ENCODE data around the gene KCNH4.

The KCNH4 gene

DNA sequence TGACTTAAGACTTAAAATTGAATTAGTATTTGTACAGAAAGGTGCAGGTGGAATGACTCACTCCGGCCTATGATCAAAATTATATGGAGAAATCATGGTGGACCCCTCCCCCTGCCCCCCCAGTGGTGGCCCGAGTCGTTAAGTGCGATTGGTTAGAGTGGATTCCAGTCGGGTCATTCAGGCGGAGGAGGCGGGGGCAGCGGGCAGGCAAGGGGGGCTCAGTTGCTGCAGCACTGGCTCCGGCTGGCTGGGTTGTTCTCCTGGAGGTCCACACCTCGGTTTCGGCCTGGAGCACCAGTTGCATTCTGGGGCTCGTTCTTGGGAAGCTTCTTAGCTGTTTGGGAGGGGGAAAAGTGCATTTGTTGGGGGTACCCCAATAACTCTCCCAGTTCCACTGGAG, 55.4 kb downstream of the KCNH4 start:
- Histone ChIP-seq H3K36me3 (ENCODE audit: insufficient read depth, low read length) (peaks cover 17% of the 10 kb centered on the region; the same call in 1 of the 2 replicates), H3K79me2 (ENCODE audit: control insufficient read depth, insufficient read depth, low read length, unreplicated experiment) (peaks cover 9% of the 10 kb centered on the region), H3K27me3 (ENCODE audit: insufficient read depth, low read length) (no peaks in the 10 kb centered on the region), H3K4me3 (ENCODE audit: low read depth, low read length) (no peak overlapping the region), H3K27ac (ENCODE audit: low read depth, low read length) (no peak overlapping the region), H3K4me1 (ENCODE audit: control insufficient read depth, insufficient read depth, low read length, unreplicated experiment) (peaks cover 5% of the 10 kb centered on the region), H2AFZ (ENCODE audit: low read length, unreplicated experiment) (no peak overlapping the region)

DNA sequence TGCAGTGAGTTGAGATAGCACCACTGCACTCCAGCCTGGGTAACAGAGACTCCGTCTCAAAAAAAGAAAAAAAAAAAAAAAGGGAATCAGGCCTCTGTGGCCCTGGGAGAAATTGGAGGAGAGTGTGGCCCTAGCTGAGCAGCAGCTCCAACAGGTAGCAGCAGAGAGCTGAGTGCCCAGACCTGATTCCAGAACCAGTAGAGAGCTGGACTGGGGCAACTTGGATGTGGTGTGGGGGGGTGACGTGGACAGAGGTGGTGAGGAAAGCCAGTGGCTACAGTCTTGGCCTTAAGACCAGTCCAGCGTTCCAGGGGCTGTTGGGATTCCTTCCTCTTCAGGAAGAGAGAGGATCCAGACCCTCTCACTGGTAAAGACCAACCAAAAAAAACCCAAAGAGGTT, 56.7 kb downstream of the KCNH4 start:
- H3K27me3 ChIP-seq (ENCODE audit: insufficient read depth, low read length) = no peaks in the 10 kb centered on the region
- peaks cover 9% of the 10 kb centered on the region for H3K4me1 ChIP-seq (ENCODE audit: control insufficient read depth, insufficient read depth, low read length, unreplicated experiment)
- H3K4me3 ChIP-seq (ENCODE audit: low read depth, low read length) = no peak overlapping the region
- H3K36me3 ChIP-seq (ENCODE audit: insufficient read depth, low read length) = peaks cover 6% of the 10 kb centered on the region; the same call in 1 of the 2 replicates
- no peaks in the 10 kb centered on the region for H3K79me2 ChIP-seq (ENCODE audit: control insufficient read depth, insufficient read depth, low read length, unreplicated experiment)
- no peak overlapping the region for H3K27ac ChIP-seq (ENCODE audit: low read depth, low read length)
- no peak overlapping the region for H2AFZ ChIP-seq (ENCODE audit: low read length, unreplicated experiment)

- no peak within 1 kb of the TSS for H2AFZ ChIP-seq (ENCODE audit: low read length, unreplicated experiment)
- H3K27me3 ChIP-seq (ENCODE audit: insufficient read depth, low read length) = no peaks in the 10 kb centered on the region
- no peaks in the 10 kb centered on the region for H3K79me2 ChIP-seq (ENCODE audit: control insufficient read depth, insufficient read depth, low read length, unreplicated experiment)
- peaks cover 9% of the 10 kb centered on the region for H3K4me1 ChIP-seq (ENCODE audit: control insufficient read depth, insufficient read depth, low read length, unreplicated experiment)
- no peak within 1 kb of the TSS for H3K4me3 ChIP-seq (ENCODE audit: low read depth, low read length)
- H3K36me3 ChIP-seq (ENCODE audit: insufficient read depth, low read length) = no peaks in the 10 kb centered on the region
- no peak within 1 kb of the TSS for H3K27ac ChIP-seq (ENCODE audit: low read depth, low read length)
These were observed 58.3 kb downstream of the KCNH4 start, which contains the start of gene HSPB9 for GRCh38 chr17:42122371-42123303. Gene HSPB9, plus strand, starts transcription at chr17:42122804. Its CDS starts 47 bp downstream, at chr17:42122851.

DNA sequence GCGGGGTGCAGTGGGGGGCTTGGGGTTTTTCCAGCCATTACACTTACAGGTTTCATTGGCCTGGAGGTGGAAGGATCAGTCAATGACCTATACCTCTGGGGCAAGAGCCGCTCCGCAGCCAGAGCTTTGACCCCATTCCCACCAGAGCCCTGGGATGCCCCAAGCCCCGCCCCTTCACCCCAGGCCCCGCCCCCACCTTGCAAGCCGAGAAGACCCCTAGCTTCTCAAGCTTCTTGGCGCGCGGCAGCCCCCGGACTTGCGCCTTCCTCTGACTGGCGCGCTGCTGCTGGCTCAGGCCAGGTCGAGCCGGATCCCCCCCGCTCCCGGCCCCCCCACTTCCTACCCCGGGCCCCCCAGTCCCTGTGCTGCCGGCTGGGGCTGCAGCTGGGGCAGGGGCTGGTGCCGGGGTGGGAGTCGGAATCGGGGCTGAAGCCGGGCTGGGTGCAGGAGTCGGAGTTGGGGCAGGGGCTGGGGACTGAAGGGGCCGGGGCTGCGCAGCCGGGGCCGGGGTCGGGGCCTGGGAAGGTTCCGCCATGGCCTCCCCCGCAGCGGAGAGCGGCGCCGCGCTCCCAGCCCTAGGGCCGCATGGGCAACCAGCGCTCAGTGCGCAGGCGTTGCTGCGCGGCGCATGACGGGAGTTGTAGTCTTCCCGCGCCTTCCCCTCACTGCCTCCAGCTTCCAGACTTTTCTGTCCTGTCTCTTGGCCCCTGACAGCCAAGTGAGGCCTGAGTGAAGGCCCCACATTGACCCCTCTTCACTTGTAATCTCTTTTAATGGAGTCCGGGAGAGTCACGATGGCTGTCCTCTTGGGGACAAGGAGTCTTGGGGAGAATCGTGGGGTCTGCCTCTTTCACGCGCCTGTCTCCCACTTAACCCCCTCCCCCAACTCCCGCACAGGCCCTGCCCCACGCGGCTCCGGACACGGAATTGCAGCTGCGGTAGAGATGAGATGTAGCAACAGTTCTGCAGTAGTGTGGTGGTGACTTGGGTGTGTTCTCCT, 59.9 kb downstream of the KCNH4 start, which contains the start of gene KAT2A:
Gene KAT2A (minus strand): TSS at position 598 of the 1,000 bp plus-strand sequence. CDS start 63 bp downstream, at position 535.
- H3K27ac ChIP-seq (ENCODE audit: low read depth, low read length) = no peak within 1 kb of the TSS
- peaks cover 12% of the 10 kb centered on the region for H3K4me1 ChIP-seq (ENCODE audit: control insufficient read depth, insufficient read depth, low read length, unreplicated experiment)
- no peaks in the 10 kb centered on the region for H3K36me3 ChIP-seq (ENCODE audit: insufficient read depth, low read length)
- peak within 1 kb of the TSS; percentile 88 for H3K4me3 ChIP-seq (ENCODE audit: low read depth, low read length)
- H3K27me3 ChIP-seq (ENCODE audit: insufficient read depth, low read length) = no peaks in the 10 kb centered on the region
- H2AFZ ChIP-seq (ENCODE audit: low read length, unreplicated experiment) = peak within 1 kb of the TSS; percentile 58
- no peaks in the 10 kb centered on the region for H3K79me2 ChIP-seq (ENCODE audit: control insufficient read depth, insufficient read depth, low read length, unreplicated experiment)

DNA sequence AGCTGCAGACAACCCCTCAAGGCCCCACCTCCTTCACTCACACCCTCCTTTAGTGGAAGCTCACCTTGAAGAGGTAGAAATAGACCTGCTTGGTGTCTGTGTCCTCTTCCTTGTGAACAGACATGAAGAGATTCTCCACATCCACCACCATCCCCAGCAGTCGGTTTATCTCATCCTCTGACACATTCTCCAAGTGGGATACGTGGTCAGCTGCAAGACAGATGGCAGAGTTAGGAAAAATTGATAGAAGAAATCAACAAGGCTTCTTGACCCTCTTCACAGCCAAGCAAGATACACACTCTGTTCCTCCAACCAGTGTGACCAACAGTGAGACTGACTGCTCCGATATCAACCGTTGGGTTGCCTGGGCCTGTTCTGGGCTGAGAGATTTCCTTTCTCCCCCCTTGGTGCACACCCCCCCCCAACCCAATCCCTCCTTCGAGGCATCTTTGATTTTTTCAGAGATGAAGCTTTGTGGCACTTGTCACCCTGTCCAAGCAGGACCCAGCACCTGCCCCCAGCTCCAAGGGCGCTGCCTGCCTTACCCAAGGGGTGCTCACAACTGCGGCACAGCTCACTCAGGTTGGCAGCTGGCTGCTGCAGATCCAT, 60.7 kb downstream of the KCNH4 start:
- Histone ChIP-seq H3K4me1 (ENCODE audit: control insufficient read depth, insufficient read depth, low read length, unreplicated experiment) (peaks cover 15% of the 10 kb centered on the region), H3K36me3 (ENCODE audit: insufficient read depth, low read length) (no peaks in the 10 kb centered on the region), H3K4me3 (ENCODE audit: low read depth, low read length) (peak overlapping the region; percentile 88), H3K79me2 (ENCODE audit: control insufficient read depth, insufficient read depth, low read length, unreplicated experiment) (no peaks in the 10 kb centered on the region), H3K27me3 (ENCODE audit: insufficient read depth, low read length) (no peaks in the 10 kb centered on the region), H3K27ac (ENCODE audit: low read depth, low read length) (no peak overlapping the region), H2AFZ (ENCODE audit: low read length, unreplicated experiment) (no peak overlapping the region)

GRCh38 chr17:42119301-42119700, 61.6 kb downstream of the KCNH4 start:
- Histone ChIP-seq H3K27ac (ENCODE audit: low read depth, low read length) (no peak overlapping the region), H3K27me3 (ENCODE audit: insufficient read depth, low read length) (no peaks in the 10 kb centered on the region), H2AFZ (ENCODE audit: low read length, unreplicated experiment) (no peak overlapping the region), H3K79me2 (ENCODE audit: control insufficient read depth, insufficient read depth, low read length, unreplicated experiment) (no peaks in the 10 kb centered on the region), H3K36me3 (ENCODE audit: insufficient read depth, low read length) (no peaks in the 10 kb centered on the region), H3K4me1 (ENCODE audit: control insufficient read depth, insufficient read depth, low read length, unreplicated experiment) (peaks cover 15% of the 10 kb centered on the region), H3K4me3 (ENCODE audit: low read depth, low read length) (no peak overlapping the region)

GRCh38 chr17:42118545-42118944, 62.4 kb downstream of the KCNH4 start:
- H3K27ac ChIP-seq (ENCODE audit: low read depth, low read length) = no peak overlapping the region
- peaks cover 18% of the 10 kb centered on the region for H3K4me1 ChIP-seq (ENCODE audit: control insufficient read depth, insufficient read depth, low read length, unreplicated experiment)
- H3K4me3 ChIP-seq (ENCODE audit: low read depth, low read length) = no peak overlapping the region
- H3K36me3 ChIP-seq (ENCODE audit: insufficient read depth, low read length) = no peaks in the 10 kb centered on the region
- peaks cover under 1% of the 10 kb centered on the region for H3K79me2 ChIP-seq (ENCODE audit: control insufficient read depth, insufficient read depth, low read length, unreplicated experiment)
- H3K27me3 ChIP-seq (ENCODE audit: insufficient read depth, low read length) = no peaks in the 10 kb centered on the region
- no peak overlapping the region for H2AFZ ChIP-seq (ENCODE audit: low read length, unreplicated experiment)

GRCh38 chr17:42118126-42118510, 62.8 kb downstream of the KCNH4 start:
- H3K27me3 ChIP-seq (ENCODE audit: insufficient read depth, low read length) = no peaks in the 10 kb centered on the region
- H3K27ac ChIP-seq (ENCODE audit: low read depth, low read length) = no peak overlapping the region
- peaks cover 23% of the 10 kb centered on the region for H3K4me1 ChIP-seq (ENCODE audit: control insufficient read depth, insufficient read depth, low read length, unreplicated experiment)
- H3K79me2 ChIP-seq (ENCODE audit: control insufficient read depth, insufficient read depth, low read length, unreplicated experiment) = peaks cover 5% of the 10 kb centered on the region
- H2AFZ ChIP-seq (ENCODE audit: low read length, unreplicated experiment) = no peak overlapping the region
- H3K36me3 ChIP-seq (ENCODE audit: insufficient read depth, low read length) = peaks cover 3% of the 10 kb centered on the region; the same call in 1 of the 2 replicates
- H3K4me3 ChIP-seq (ENCODE audit: low read depth, low read length) = no peak overlapping the region

GRCh38 chr17:42117397-42118125, 63.4 kb downstream of the KCNH4 start:
- Histone ChIP-seq H2AFZ (ENCODE audit: low read length, unreplicated experiment) (no peak overlapping the region), H3K27me3 (ENCODE audit: insufficient read depth, low read length) (no peaks in the 10 kb centered on the region), H3K4me1 (ENCODE audit: control insufficient read depth, insufficient read depth, low read length, unreplicated experiment) (peaks cover 28% of the 10 kb centered on the region), H3K79me2 (ENCODE audit: control insufficient read depth, insufficient read depth, low read length, unreplicated experiment) (peaks cover 5% of the 10 kb centered on the region), H3K36me3 (ENCODE audit: insufficient read depth, low read length) (peaks cover 4% of the 10 kb centered on the region; the same call in 1 of the 2 replicates), H3K27ac (ENCODE audit: low read depth, low read length) (no peak overlapping the region), H3K4me3 (ENCODE audit: low read depth, low read length) (no peak overlapping the region)

Data from ACC112 (cell line).